SU-DHL-6 (cell line): ENCODE results near the gene TMEM200B.

ENCODE experiments used
- CTCF ChIP-seq: fragments of 200-600 bp; sonication (generic); IDR thresholded peaks from one replicate; pipeline ENCODE4 v1.5.1; 2017; ENCODE audit warnings: antibody characterized with exemption, mild to moderate bottlenecking, low read length, moderate library complexity; ENCODE audit not compliant: insufficient read depth, poor library complexity, severe bottlenecking
- EZH2phosphoT487 ChIP-seq: fragments of 200-600 bp; sonication (generic), shearing (Covaris generic); conservative IDR thresholded peaks from 2 replicates; pipeline ENCODE4 v1.6.1; 2018; ENCODE audit warnings: mild to moderate bottlenecking, antibody characterized with exemption, low read length, moderate library complexity, mixed read lengths

GRCh38 chr1:29125788-29126187, 2.1 kb upstream of the TMEM200B start:
- no peak for TF ChIP-seq CTCF
- TF ChIP-seq EZH2phosphoT487, result no peak
